A549 (cell line): Measurements from ENCODE around the gene PLCD1. TPM values are rescaled to one million over a fixed set of nuclear protein-coding genes. Genes with fewer than 3 reads are reported as not detected.

Experiments
- ATAC-seq, 2 experiments: fragments of 200-7000 bp in 1 of 2; fragments of >200 bp in 1 of 2; cut with Nextera tagmentation in 1 of 2; cut with Tn5 transposase in 1 of 2; 3 replicates each; pipeline versions ENCODE4 v1.8.0 to v1.9.1; 2018 to 2020; ENCODE audit warnings: mild to moderate bottlenecking in 1 of 2, moderate library complexity in 1 of 2
- CTCF ChIA-PET: fragments of 300-600 bp; sonication (Branson Sonifier 250); formaldehyde crosslinking; extraction: SDS; loops from one replicate; lab custom pipeline; 2021; ENCODE audit warnings: antibody characterized with exemption, inconsistent platforms; lab: Yijun Ruan, JAX
- POLR2A ChIA-PET: fragments of 350-600 bp; formaldehyde crosslinking; extraction: SDS; loops from one replicate; lab custom pipeline; 2021; ENCODE audit warnings: antibody characterized with exemption, inconsistent platforms; lab: Yijun Ruan, JAX
- DNase-seq, 2 experiments: peaks; one replicate each; pipeline versions ENCODE4 v3.0.0 to v3.0.0-alpha.2; 2011 to 2016; ENCODE audit warnings: low read depth in 1 of 2, low spot score in 1 of 2
- FAIRE-seq: peaks from 2 replicates; lab custom pipeline; 2011; peaks lifted over from hg19 to GRCh38; lab: Jason Lieb, UNC
- H3K27ac ChIP-seq, 2 experiments: fragments of >200 bp; sonication (Bioruptor Twin); formaldehyde crosslinking; 3 replicates each; pipeline ENCODE4 v1.5.1; 2016 to 2017
- H3K4me1 ChIP-seq: fragments of >200 bp; sonication (Bioruptor Twin); formaldehyde crosslinking; 3 replicates; pipeline ENCODE4 v1.6.1; 2016
- H3K4me2 ChIP-seq: fragments of >200 bp; sonication (Bioruptor Twin); formaldehyde crosslinking; 3 replicates; pipeline ENCODE4 v1.6.1; 2016
- H3K4me3 ChIP-seq: fragments of >200 bp; sonication (Bioruptor Twin); formaldehyde crosslinking; 3 replicates; pipeline ENCODE4 v1.5.1; 2016
- H3K9me3 ChIP-seq: fragments of >200 bp; sonication (Bioruptor Twin); formaldehyde crosslinking; 3 replicates; pipeline ENCODE4 v1.6.1; 2016
- BHLHE40 ChIP-seq: IDR thresholded peaks from 2 replicates; pipeline ENCODE4 v1.6.1; 2012; ENCODE audit warnings: low read depth, low read length, inconsistent platforms
- CBX8 ChIP-seq: fragments of 200-600 bp; sonication (generic); IDR thresholded peaks from 2 replicates; pipeline ENCODE4 v1.6.1; 2016
- E2F6 ChIP-seq: IDR thresholded peaks from 2 replicates; pipeline ENCODE4 v1.6.1; 2012; ENCODE audit warnings: low read depth, borderline replicate concordance
- ESRRA ChIP-seq: fragments of 150-350 bp; IDR thresholded peaks from 2 replicates; pipeline ENCODE4 v1.6.1; 2014; ENCODE audit warnings: mild to moderate bottlenecking, low read length, borderline replicate concordance
- FOSL2 ChIP-seq, 2 experiments: fragments of 450-650 bp in 1 of 2; fragments of >200 bp in 1 of 2; sonication (Bioruptor Twin) in 1 of 2; formaldehyde crosslinking; IDR thresholded peaks; 2 replicates each; pipeline versions ENCODE4 v1.5.0 to v1.6.1; 2016 to 2020; ENCODE audit warnings: mild to moderate bottlenecking in 1 of 2, moderate library complexity in 1 of 2
- HDAC2 ChIP-seq: fragments of 200-600 bp; sonication (generic); IDR thresholded peaks from 2 replicates; pipeline ENCODE4 v1.6.1; 2016
- HES2 ChIP-seq: fragments of >200 bp; sonication (Bioruptor Twin); formaldehyde crosslinking; IDR thresholded peaks from 2 replicates; pipeline ENCODE4 v1.6.1; 2016
- HOXB13 ChIP-seq: fragments of 250-450 bp; sonication (Bioruptor Pico); IDR thresholded peaks from 2 replicates; pipeline ENCODE4 v1.5.0; 2020; ENCODE audit warnings: low read depth, mild to moderate bottlenecking, moderate library complexity
- HOXB5 ChIP-seq: fragments of 250-450 bp; sonication (Bioruptor Pico); IDR thresholded peaks from 2 replicates; pipeline ENCODE4 v1.5.0; 2020; ENCODE audit warnings: mild to moderate bottlenecking, moderate library complexity
- JUNB ChIP-seq: fragments of >200 bp; sonication (Bioruptor Twin); formaldehyde crosslinking; IDR thresholded peaks from 2 replicates; pipeline ENCODE4 v1.6.1; 2016
- KDM5A ChIP-seq: fragments of 200-600 bp; sonication (generic); IDR thresholded peaks from 2 replicates; pipeline ENCODE4 v1.6.1; 2016; ENCODE audit warnings: antibody characterized with exemption, mild to moderate bottlenecking
- NPAS2 ChIP-seq: fragments of 250-450 bp; sonication (Bioruptor Pico); IDR thresholded peaks from 2 replicates; pipeline ENCODE4 v1.8.0; 2022; ENCODE audit warnings: mild to moderate bottlenecking, moderate library complexity, borderline replicate concordance
- PBX3 ChIP-seq: IDR thresholded peaks from 2 replicates; pipeline ENCODE4 v1.6.1; 2012
- PHF8 ChIP-seq: fragments of 200-600 bp; sonication (generic); IDR thresholded peaks from 2 replicates; pipeline ENCODE4 v1.6.1; 2016; ENCODE audit warnings: low read depth, mild to moderate bottlenecking, antibody characterized with exemption, moderate library complexity, borderline replicate concordance
- REST ChIP-seq: fragments of 200-600 bp; sonication (generic); IDR thresholded peaks from 2 replicates; pipeline ENCODE4 v1.6.1; 2016; ENCODE audit warnings: antibody characterized with exemption, mild to moderate bottlenecking, moderate library complexity
- RFX5 ChIP-seq: fragments of 450-650 bp; IDR thresholded peaks from 2 replicates; pipeline ENCODE4 v1.7.1; 2014; ENCODE audit warnings: antibody characterized with exemption, mild to moderate bottlenecking, moderate library complexity
- SMC3 ChIP-seq: fragments of >200 bp; sonication (Bioruptor Twin); formaldehyde crosslinking; IDR thresholded peaks from 3 replicates; pipeline ENCODE4 v1.6.1; 2018; ENCODE audit warnings: inconsistent platforms
- TFCP2L1 ChIP-seq: fragments of 250-450 bp; sonication (Bioruptor Pico); IDR thresholded peaks from 2 replicates; pipeline ENCODE4 v1.5.0; 2021; ENCODE audit warnings: mild to moderate bottlenecking
- ZC3H11A ChIP-seq: fragments of 450-650 bp; IDR thresholded peaks from 2 replicates; pipeline ENCODE4 v1.6.1; 2014; ENCODE audit warnings: antibody characterized with exemption, mild to moderate bottlenecking
- WGBS: methylation state at CpG from one replicate; pipeline ENCODE4 v1.1.6; 2017; ENCODE audit errors: missing lambda C conversion rate; 5-methylcytosine and 5-hydroxymethylcytosine counted together
- polyA plus RNA-seq, 4 experiments: library from polyadenylated mRNA; depleted of rRNA in 3 of 4; stranded (reverse); fragments of >200 nt; fragmentation: RNase III in 1 of 4; extraction: RNeasy Plus Mini Kit Qiagen cat#74134 plus additional on column Dnase treatment in 1 of 4; gene quantifications; 2 replicates in 3 of 4; 3 replicates in 1 of 4; pipeline ENCODE4 v1.2.3, GENCODE V29; 2011 to 2017

The PLCD1 gene
- polyA plus RNA-seq, 2 of the 4 experiments (the other 2 are of a cell fraction), result 3.9 to 4.8 TPM

- H3K27ac ChIP-seq, result no peak overlapping the region
- FAIRE-seq, result no peak
- WGBS, result 80% methylated on average over 7 of the region's 7 CpGs
- TF ChIP-seq PHF8, result no peak
- no peak for TF ChIP-seq ZC3H11A
- no peak for TF ChIP-seq E2F6
- no peak for TF ChIP-seq BHLHE40
- no peak for TF ChIP-seq RFX5
- TF ChIP-seq HDAC2, result no peak
- no peak for TF ChIP-seq JUNB
- no peak for TF ChIP-seq HES2
- TF ChIP-seq REST, result no peak
- TF ChIP-seq CBX8, result no peak
- TF ChIP-seq NPAS2 (CRISPR knock-in tag), result no peak
- no peak for TF ChIP-seq HOXB13 (CRISPR knock-in tag)
- TF ChIP-seq, all 56 proteins: peak for 0
- peaks cover 9% of the 10 kb centered on the region for H3K4me1 ChIP-seq
- H3K4me2 ChIP-seq, result no peak overlapping the region
- ChIA-PET CTCF (interaction anchor here (1.8 kb wide), 1 partner anchor 12 kb away, joined by 6 read pairs; no protein-coding TSS in a partner anchor), POLR2A (no interaction called here)
- DNase-seq, result no peak
- no peaks in the 10 kb centered on the region for H3K9me3 ChIP-seq
- no peak for ATAC-seq
- H3K4me3 ChIP-seq, result no peak overlapping the region
Observed at GRCh38 chr3:37991823-37992222, 37.6 kb downstream of the PLCD1 start.

GRCh38 chr3:37991109-37991508 is 38.3 kb downstream of the PLCD1 start:
- DNase-seq (no peak), ATAC-seq (no peak), FAIRE-seq (no peak)
- TF ChIP-seq KDM5A (no peak), SMC3 (no peak), TFCP2L1 (CRISPR knock-in tag) (no peak), HES2 (no peak), ESRRA (no peak), PBX3 (no peak), REST (no peak), HOXB5 (CRISPR knock-in tag) (no peak), FOSL2 (IDR thresholded peaks at IDR 0.05) (no peak), FOSL2 (CRISPR knock-in tag; IDR thresholded peaks at IDR 0.05) (no peak)
- CTCF ChIA-PET, result no interaction called here
- Histone ChIP-seq H3K27ac (no peak overlapping the region), H3K4me2 (no peak overlapping the region), H3K4me1 (peaks cover 14% of the 10 kb centered on the region), H3K9me3 (no peaks in the 10 kb centered on the region), H3K4me3 (no peak overlapping the region)
- WGBS, result 72% methylated on average over 6 of the region's 6 CpGs
- POLR2A ChIA-PET, result no interaction called here
